Heart left ventricle (tissue), 16 donors: ENCODE measurements around the gene GIMAP5. TPM values are rescaled to one million over a fixed set of nuclear protein-coding genes. Genes with fewer than 3 reads are reported as not detected.

ENCODE experiments used
- ATAC-seq, 4 donors: fragments of 200-7000 bp; cut with Tn5 transposase; one replicate each; pipeline ENCODE4 v1.9.1; 2020 to 2022; ENCODE audit warnings: moderate library complexity in 4 of 4, mild to moderate bottlenecking in 3 of 4, moderate number of reproducible peaks in 1 of 4
- DNase-seq, 5 donors: peaks; one replicate each; pipeline ENCODE4 v3.0.0-alpha.2; 2020
- H3K27ac ChIP-seq, 12 donors: fragments of 200-600 bp; sonication (generic) in 4 of 12; one replicate each; pipeline versions ENCODE4 v1.5.0 to v1.8.0; 2016 to 2022; ENCODE audit warnings: mild to moderate bottlenecking in 2 of 12
- H3K27me3 ChIP-seq, 9 donors: fragments of 200-600 bp; sonication (generic) in 2 of 9; one replicate each; pipeline versions ENCODE4 v1.5.1 to v1.8.0; 2016 to 2022; ENCODE audit warnings: mild to moderate bottlenecking in 3 of 9
- H3K36me3 ChIP-seq, 9 donors: fragments of 200-600 bp; sonication (generic) in 2 of 9; one replicate each; pipeline versions ENCODE4 v1.5.0 to v1.8.0; 2018 to 2022; ENCODE audit warnings: mild to moderate bottlenecking in 2 of 9
- H3K4me1 ChIP-seq, 12 donors: fragments of 200-600 bp; sonication (generic) in 4 of 12; one replicate each; pipeline versions ENCODE4 v1.5.0 to v1.8.0; 2016 to 2022; ENCODE audit warnings: mild to moderate bottlenecking in 3 of 12
- H3K4me3 ChIP-seq, 12 donors: fragments of 200-600 bp; sonication (generic) in 4 of 12; one replicate each; pipeline versions ENCODE4 v1.5.0 to v1.8.0; 2017 to 2022; ENCODE audit warnings: mild to moderate bottlenecking in 9 of 12, moderate library complexity in 4 of 12
- H3K9me3 ChIP-seq, 12 donors: fragments of 200-600 bp; sonication (generic) in 4 of 12; one replicate each; pipeline versions ENCODE4 v1.5.0 to v1.8.0; 2016 to 2022; ENCODE audit warnings: mild to moderate bottlenecking in 1 of 12
- CTCF ChIP-seq, 12 donors: fragments of 200-600 bp; sonication (generic) in 4 of 12; IDR thresholded peaks; one replicate each; pipeline versions ENCODE4 v1.5.0 to v1.8.0; 2018 to 2022; ENCODE audit warnings: antibody characterized with exemption in 12 of 12, mild to moderate bottlenecking in 5 of 12
- POLR2A ChIP-seq, 2 donors: fragments of 450-650 bp; IDR thresholded peaks; one replicate each; pipeline ENCODE4 v1.6.1; 2017; ENCODE audit warnings: antibody characterized with exemption in 2 of 2, mild to moderate bottlenecking in 2 of 2, moderate library complexity in 2 of 2
- WGBS, 4 donors: extraction: QIAGEN DNeasy Blood & Tissue Kit in 2 of 4; methylation state at CpG; one replicate each; pipeline versions ENCODE4 v1.1.5 to v1.1.7; 2013 to 2018; 5-methylcytosine and 5-hydroxymethylcytosine counted together
- intact Hi-C, 10 donors: fragments of 100-400 bp; cut with DNase I; formaldehyde crosslinking; loops; one replicate each; pipeline versions ENCODE4 v1.11.1 to v1.14.2; 2022
- polyA plus RNA-seq, 2 donors: library from polyadenylated mRNA; stranded (reverse); fragments of 200-250 nt; gene quantifications; one replicate each; pipeline ENCODE4 v1.2.3, GENCODE V29; 2013
- total RNA-seq, 9 donors: library from RNA; depleted of rRNA in 2 of 9; stranded (reverse); fragments of >200 nt in 2 of 9; fragmentation: NEBNext Ultra II Directional in 3 of 9; extraction: Animal tissue kit (Norgen Biotek cat#: 25700) in 3 of 9; gene quantifications; one replicate each; pipeline versions ENCODE4 v1.1.0 to v1.2.4, GENCODE V29; 2016 to 2023
- donor health status: ischemic (EF 13 %, LVEDD 7.1; RV severe dilation, severe dysfunction).
- donor health status: healthy with polysubstance abuse.
- donor health status: DM: no; HTN: yes; CAD: no.
- donor health status: DM: no; HTN: no; CAD: no.
- donor health status: ischemic (EF 25% LVEDD 6.9; RV normal size, moderate dysfunction).
- donor health status: ischemic (EF 25% LVEDD 5.7; RV mildly dilated, moderate dysfunction).
- donor health status: healthy.
- donor health status: DM: yes; HTN: yes; CAD: no.
- donor health status: ischemic (EF 35%, LVEDD 5.7; RV mildly dilated, moderate dysfunction).
- donor health status: nonischemic (EF 11% LVEDD 7.7; RV severe dilation, severe dysfunction).
- donor health status: DM: yes; HTN: yes; CAD: no.
- donor health status: PGD.
- donor health status: ischemic (EF 29% LVEDD 5.4; RV normal size, mild dysfunction).
- donor health status: nonischemic (EF 23%, LVEDD 6.1; RV moderate dilation, normal function).

Gene GIMAP5
- total and polyA plus RNA-seq, 11 donors, result 6.4 to 40.4 (median 19.3) TPM

DNA sequence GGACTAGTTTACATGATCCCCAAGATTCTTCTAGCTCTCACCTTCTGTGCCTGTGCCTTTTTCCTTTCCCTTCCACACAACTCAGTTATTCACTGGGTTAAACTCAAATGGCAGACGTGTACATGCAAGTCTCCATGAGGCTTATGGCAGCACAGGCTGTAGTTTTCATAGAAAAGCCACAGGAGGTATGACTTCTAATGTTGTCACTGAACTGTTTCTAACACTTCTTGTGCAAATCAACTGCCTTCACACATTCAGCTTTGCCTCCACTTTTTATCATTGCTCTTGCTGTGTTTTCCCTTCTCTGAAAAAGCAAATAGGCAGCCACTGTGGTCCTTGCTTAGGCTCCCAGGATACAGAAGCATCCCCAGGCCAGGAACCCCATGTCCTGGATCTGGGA lies 5.3 kb upstream of the GIMAP5 start:
- peaks cover 0 to 19% (median 5%) of the 10 kb centered on the region in 12 donors for H3K9me3 ChIP-seq
- intact Hi-C loops, result loop anchor here in 2 of 10 donors (10.0 kb wide), 2 partner anchors 97 to 277 kb away; partner anchors contain the start of genes GIMAP6 (in 1 of the 2) and GIMAP8 (in 1 of the 2)
- ATAC-seq (no peak), DNase-seq (no peak)
- TF ChIP-seq POLR2A (IDR thresholded peaks at IDR 0.05) (no peak), CTCF (IDR thresholded peaks at IDR 0.05) (no peak)
- no peak overlapping the region for H3K4me3 ChIP-seq
- H3K27ac ChIP-seq, result peak overlapping the region in 1 of 12 donors; percentile 61
- no peaks in the 10 kb centered on the region for H3K27me3 ChIP-seq
- H3K4me1 ChIP-seq, result peaks cover 0 to 29% (median 3%) of the 10 kb centered on the region in 12 donors
- WGBS, 4 donors, result 63 to 83% (median 77%) methylated on average over 1 of the region's 1 CpG
- H3K36me3 ChIP-seq, result no peaks in the 10 kb centered on the region

GRCh38 chr7:150732786-150733481 lies 4.3 kb upstream of the GIMAP5 start:
- no peaks in the 10 kb centered on the region for H3K36me3 ChIP-seq
- H3K9me3 ChIP-seq, result peaks cover 0 to 12% (median 3%) of the 10 kb centered on the region in 12 donors
- no peak for TF ChIP-seq CTCF (IDR thresholded peaks at IDR 0.05)
- no peak for TF ChIP-seq POLR2A (IDR thresholded peaks at IDR 0.05)
- intact Hi-C loops, result loop anchor here in 2 of 10 donors (10.0 kb wide), 2 partner anchors 98 to 278 kb away; partner anchors contain the start of genes GIMAP6 (in 1 of the 2) and GIMAP8 (in 1 of the 2)
- H3K27me3 ChIP-seq, result no peaks in the 10 kb centered on the region
- ATAC-seq (no peak), DNase-seq (no peak)
- peaks cover 0 to 30% (median 4%) of the 10 kb centered on the region in 12 donors for H3K4me1 ChIP-seq
- peak overlapping the region in 1 of 12 donors; percentile 2 for H3K27ac ChIP-seq
- H3K4me3 ChIP-seq, result no peak overlapping the region
- 80 to 87% (median 85%) methylated on average over 5 of the region's 5 CpGs for WGBS, 4 donors

GRCh38 chr7:150733482-150734095 lies 3.6 kb upstream of the GIMAP5 start:
- H3K4me3 ChIP-seq, result no peak overlapping the region
- H3K4me1 ChIP-seq, result peaks cover 0 to 30% (median 4%) of the 10 kb centered on the region in 12 donors
- DNase-seq (no peak), ATAC-seq (no peak)
- TF ChIP-seq POLR2A (IDR thresholded peaks at IDR 0.05) (no peak), CTCF (IDR thresholded peaks at IDR 0.05) (no peak)
- H3K36me3 ChIP-seq, result no peaks in the 10 kb centered on the region
- H3K9me3 ChIP-seq, result peaks cover 0 to 5% (median under 1%) of the 10 kb centered on the region in 12 donors
- intact Hi-C loops, result loop anchor here in 2 of 10 donors (10.0 kb wide), 2 partner anchors 99 to 279 kb away; partner anchors contain the start of genes GIMAP6 (in 1 of the 2) and GIMAP8 (in 1 of the 2)
- H3K27ac ChIP-seq, result no peak overlapping the region
- no peaks in the 10 kb centered on the region for H3K27me3 ChIP-seq
- WGBS, 4 donors, result 92 to 96% (median 94%) methylated on average over 5 of the region's 5 CpGs

DNA sequence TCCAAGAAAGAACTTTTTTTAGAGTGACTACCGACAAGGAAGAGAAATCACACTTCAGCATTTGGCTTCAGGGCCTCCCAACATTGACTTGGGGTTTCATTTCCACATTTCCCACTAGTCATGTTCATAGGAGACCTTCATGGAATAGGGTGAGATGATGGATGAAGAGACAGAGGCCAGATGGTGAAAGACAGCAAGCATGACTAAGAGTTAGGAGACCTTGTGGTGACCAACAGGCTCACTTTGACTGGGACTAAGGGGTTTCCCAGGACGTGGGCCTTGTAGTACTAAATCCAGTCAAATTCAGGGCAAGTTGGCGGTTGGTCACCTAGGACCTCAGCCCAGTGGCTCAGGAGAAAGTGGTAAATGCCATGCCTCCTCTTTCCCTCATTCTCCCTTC lies 3.0 kb upstream of the GIMAP5 start:
- ATAC-seq (no peak), DNase-seq (no peak)
- H3K4me1 ChIP-seq, result peaks cover 0 to 30% (median 4%) of the 10 kb centered on the region in 12 donors
- 91 to 94% (median 92%) methylated on average over 3 of the region's 3 CpGs for WGBS, 4 donors
- no peaks in the 10 kb centered on the region for H3K9me3 ChIP-seq
- intact Hi-C loops, result loop anchor here in 2 of 10 donors (10.0 kb wide), 2 partner anchors 99 to 279 kb away; partner anchors contain the start of genes GIMAP6 (in 1 of the 2) and GIMAP8 (in 1 of the 2)
- H3K27ac ChIP-seq, result no peak overlapping the region
- no peaks in the 10 kb centered on the region for H3K27me3 ChIP-seq
- no peak for TF ChIP-seq POLR2A (IDR thresholded peaks at IDR 0.05)
- TF ChIP-seq CTCF (IDR thresholded peaks at IDR 0.05), result no peak
- H3K36me3 ChIP-seq, result no peaks in the 10 kb centered on the region
- H3K4me3 ChIP-seq, result no peak overlapping the region
